Neural cell (in vitro differentiated cells): ENCODE data around the gene FPGS.

Experiments used
- EP300 ChIP-seq: fragments of 450-650 bp; conservative IDR thresholded peaks from 2 replicates; pipeline ENCODE4 v1.6.1; 2014; ENCODE audit warnings: antibody characterized with exemption, mild to moderate bottlenecking, moderate library complexity; ENCODE audit not compliant: poor library complexity, severe bottlenecking
- MXI1 ChIP-seq: fragments of 450-650 bp; conservative IDR thresholded peaks from 2 replicates; pipeline ENCODE4 v1.6.1; 2014; ENCODE audit warnings: antibody characterized with exemption, mild to moderate bottlenecking; ENCODE audit not compliant: poor library complexity, severe bottlenecking
- POLR2AphosphoS5 ChIP-seq: IDR thresholded peaks from 2 replicates; pipeline ENCODE4 v1.6.1; 2012
- RAD21 ChIP-seq: fragments of 450-650 bp; conservative IDR thresholded peaks from 2 replicates; pipeline ENCODE4 v1.6.1; 2014; ENCODE audit warnings: antibody characterized with exemption, mild to moderate bottlenecking, moderate library complexity
- TAF1 ChIP-seq: IDR thresholded peaks from 2 replicates; pipeline ENCODE4 v1.6.1; 2012; ENCODE audit warnings: low read depth
- TF ChIP-seq, protein P1 (sequence below): fragments of 450-650 bp; IDR thresholded peaks from 2 replicates; pipeline ENCODE4 v1.5.1; 2014; ENCODE audit warnings: antibody characterized with exemption, mild to moderate bottlenecking, moderate library complexity; ENCODE audit not compliant: poor library complexity, severe bottlenecking

DNA sequence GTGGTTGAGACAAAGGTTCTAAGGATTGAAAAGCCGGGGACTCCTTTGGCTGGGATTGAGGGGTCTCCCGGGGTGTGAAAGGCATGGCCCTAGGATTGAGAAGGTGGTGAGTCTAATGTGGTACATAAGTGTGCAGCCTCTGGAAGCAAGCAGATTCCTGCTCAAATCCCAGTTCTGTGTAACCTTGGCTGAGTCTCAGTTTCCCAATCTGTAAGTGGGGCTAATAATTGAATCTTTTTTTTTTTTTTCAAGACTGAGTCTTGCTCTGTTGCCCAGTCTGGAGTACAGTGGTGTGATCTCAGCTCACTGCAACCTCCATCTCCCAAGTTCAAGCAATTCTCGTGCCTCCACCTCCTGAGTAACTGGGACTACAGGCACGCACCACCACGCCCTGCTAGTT is 30.1 kb upstream of the FPGS start:
- no peak for TF ChIP-seq POLR2AphosphoS5
- no peak for TF ChIP-seq RAD21
- TF ChIP-seq MXI1: no peak
- TF ChIP-seq, protein P1, sequence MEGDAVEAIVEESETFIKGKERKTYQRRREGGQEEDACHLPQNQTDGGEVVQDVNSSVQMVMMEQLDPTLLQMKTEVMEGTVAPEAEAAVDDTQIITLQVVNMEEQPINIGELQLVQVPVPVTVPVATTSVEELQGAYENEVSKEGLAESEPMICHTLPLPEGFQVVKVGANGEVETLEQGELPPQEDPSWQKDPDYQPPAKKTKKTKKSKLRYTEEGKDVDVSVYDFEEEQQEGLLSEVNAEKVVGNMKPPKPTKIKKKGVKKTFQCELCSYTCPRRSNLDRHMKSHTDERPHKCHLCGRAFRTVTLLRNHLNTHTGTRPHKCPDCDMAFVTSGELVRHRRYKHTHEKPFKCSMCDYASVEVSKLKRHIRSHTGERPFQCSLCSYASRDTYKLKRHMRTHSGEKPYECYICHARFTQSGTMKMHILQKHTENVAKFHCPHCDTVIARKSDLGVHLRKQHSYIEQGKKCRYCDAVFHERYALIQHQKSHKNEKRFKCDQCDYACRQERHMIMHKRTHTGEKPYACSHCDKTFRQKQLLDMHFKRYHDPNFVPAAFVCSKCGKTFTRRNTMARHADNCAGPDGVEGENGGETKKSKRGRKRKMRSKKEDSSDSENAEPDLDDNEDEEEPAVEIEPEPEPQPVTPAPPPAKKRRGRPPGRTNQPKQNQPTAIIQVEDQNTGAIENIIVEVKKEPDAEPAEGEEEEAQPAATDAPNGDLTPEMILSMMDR: no peak
- TF ChIP-seq TAF1: no peak
- no peak for TF ChIP-seq EP300
